8988T (cell line): Measurements from ENCODE around the gene BCKDHB.
A peak's percentile ranks its signal among the peaks of the same experiment; 100 is the strongest.

Experiments
- DNase-seq: peaks from one replicate; pipeline ENCODE4 v3.0.0; 2011

The BCKDHB gene

DNA sequence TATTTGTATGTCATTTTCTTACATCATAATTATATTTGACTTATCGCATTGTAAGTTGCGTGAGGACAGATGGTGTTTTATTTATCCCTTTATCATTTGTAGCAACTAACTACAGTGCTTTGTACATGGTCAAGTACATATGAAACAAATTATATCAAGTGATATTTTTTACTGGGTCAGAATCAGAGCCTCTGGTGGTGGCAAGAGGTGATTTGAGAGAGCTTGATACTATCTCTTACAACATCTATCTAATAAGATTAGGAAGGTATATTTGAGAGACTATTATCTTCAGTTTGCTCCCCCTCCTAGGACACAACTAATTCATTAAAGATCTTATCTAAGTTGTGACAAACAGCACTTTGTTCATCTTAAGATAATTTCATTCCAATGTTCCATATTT, 47.7 kb downstream of the BCKDHB start:
- no peak for DNase-seq

DNA sequence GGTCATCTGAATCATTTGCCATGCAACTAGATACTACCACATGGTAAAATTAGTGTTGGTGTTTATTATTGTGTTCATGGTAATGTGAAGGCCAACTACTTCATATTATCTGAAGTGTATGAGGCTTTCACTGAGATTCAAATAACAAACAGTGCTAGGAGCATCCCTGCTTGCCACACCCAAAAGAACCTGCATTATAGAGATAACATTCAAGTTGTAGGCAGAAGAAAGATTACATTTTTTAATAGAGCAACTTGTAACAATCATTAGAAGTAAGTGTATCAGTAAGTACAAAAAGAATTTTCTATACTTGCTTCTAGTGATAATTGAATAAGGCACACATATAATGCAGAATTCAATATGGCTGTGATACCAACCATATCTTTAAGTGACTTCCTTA, 49.8 kb downstream of the BCKDHB start:
- DNase-seq = no peak

DNA sequence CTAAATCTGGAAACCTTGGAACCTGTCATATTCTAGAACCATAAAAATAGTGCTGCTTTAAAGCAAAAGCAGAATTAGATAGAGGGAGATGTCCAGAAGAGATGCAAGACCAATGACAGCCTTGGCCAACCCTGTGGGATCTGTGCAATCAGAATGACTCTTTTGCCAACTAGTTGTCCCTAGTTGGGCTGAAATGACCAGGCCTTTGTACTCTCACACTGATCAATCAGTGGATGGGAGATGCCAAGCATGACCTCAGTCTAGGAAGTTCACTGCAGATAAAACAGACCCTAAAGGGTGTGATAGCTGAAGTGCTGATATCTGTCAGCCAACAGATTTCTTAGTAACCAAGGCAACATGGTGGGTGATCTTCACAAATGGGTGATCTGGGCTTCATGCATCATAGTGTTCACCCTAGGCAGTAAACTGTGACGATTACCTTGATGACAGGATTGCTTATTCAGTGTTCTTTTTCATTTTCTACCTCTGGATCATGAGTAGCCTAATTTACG, 52.1 kb downstream of the BCKDHB start:
- DNase-seq = no peak

DNA sequence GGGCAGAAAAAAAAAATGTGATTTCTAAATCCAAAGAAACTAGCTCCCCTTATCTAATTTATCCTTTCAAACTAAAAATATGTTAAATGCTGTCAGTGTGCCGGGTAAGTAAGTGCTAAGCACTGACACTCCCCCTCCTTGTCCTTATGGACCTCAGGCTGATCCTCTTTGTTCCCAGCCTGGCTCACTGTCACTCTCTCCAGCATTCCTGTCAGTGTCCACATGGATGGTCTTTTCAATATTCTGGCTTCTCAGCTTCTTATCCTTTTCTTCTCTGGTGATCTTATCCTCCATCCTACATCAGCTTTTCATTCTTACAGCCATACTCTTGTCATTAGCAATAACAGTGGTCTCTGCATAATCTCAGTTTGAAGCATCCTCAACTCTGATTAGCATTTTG, 55.0 kb downstream of the BCKDHB start:
- DNase-seq = no peak

DNA sequence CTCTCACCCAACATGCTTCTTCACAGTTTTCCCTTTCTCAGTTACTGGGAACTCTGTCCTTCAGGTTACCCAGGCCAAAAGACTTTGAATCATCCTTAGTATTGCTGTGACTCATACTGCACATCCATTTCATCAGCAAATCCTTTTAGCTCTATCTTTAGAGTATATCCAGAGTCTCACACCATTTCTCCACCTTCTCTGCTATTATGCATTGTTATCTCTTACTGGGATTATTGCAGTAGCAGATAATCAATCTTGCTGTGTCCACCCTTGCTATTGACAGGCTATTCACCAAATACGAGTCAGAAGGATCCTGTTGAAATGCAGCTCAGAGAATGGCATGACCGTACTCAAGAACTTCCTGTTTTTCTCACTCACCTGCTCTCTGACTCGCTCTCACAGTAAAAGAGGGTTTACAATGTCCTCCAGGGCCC, 57.3 kb downstream of the BCKDHB start:
- peak; percentile 21 for DNase-seq

DNA sequence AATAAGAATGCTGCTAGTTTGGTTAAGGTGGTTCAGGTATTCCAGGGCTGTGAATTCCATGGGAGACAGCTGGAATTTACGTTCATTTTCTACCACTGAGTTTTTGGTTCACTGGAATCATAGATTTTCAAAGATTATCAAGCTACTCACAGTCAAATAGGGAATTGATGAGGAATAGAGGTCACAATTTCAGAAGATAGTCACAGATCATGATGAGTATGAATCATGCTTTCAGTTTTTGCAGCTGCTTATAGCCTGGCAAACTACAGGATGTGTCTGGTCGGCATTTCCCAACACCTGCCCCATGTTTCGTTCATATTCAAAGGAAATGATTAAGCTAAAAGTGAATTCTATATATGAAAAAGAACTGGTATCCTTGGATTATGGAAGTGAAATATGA, 58.7 kb downstream of the BCKDHB start:
- DNase-seq = no peak

DNA sequence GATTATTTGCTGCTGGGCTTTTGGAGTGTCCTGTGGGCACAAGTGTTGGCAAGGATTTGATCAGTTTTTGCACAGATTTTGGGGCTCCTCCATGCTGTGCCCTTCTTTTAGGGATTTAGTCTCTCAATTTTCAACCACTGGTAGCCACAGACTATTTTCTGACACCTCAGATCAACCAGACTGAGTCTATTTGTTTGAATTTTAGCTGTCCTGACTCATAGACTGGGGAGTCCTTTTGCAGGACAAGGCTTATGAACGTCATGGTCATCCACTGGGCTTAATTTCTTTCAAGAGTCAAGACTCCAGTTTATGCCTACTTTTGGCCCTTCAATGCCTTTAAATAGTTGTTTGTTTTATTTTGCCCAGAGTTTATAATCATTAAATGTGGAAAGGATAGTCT, 59.3 kb downstream of the BCKDHB start:
- DNase-seq = no peak

DNA sequence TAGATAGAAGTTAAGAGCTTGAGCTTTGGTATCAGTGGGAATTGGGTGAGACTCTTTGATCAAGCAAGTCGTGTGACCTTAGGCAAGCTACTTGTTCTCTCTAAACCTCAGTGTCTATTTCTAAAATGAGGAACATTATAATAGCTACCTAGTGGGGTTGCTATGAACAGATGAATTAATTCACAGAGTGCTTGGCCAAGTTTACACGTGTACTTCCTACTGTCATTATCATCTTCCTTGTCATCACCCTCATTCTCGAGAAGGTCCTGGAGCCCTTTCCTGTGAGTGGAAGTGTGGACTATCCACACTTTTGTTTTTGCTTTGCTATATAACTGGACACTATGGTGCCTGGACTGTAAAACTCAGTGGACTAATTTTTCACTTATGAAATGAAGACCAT, 64.0 kb downstream of the BCKDHB start:
- DNase-seq = no peak

DNA sequence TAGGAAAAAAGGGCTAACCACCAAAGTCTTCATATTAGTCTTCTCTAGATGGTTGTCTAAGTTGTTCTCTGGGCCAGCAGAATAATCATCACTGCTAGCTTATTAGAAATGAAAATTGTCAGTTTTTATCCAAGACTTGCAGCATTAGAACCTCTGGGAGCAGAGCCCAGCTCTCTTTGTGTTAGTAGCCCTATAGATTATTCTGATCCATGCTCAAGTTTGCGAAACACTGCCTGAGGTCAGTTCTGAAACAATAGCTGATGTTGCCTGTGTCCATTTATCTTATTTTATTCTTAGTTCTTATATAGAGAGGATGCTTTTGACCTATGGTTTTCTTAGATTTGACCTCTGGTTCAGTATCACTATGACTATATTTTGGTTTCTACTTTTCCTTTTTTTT, 66.9 kb downstream of the BCKDHB start:
- DNase-seq = no peak

DNA sequence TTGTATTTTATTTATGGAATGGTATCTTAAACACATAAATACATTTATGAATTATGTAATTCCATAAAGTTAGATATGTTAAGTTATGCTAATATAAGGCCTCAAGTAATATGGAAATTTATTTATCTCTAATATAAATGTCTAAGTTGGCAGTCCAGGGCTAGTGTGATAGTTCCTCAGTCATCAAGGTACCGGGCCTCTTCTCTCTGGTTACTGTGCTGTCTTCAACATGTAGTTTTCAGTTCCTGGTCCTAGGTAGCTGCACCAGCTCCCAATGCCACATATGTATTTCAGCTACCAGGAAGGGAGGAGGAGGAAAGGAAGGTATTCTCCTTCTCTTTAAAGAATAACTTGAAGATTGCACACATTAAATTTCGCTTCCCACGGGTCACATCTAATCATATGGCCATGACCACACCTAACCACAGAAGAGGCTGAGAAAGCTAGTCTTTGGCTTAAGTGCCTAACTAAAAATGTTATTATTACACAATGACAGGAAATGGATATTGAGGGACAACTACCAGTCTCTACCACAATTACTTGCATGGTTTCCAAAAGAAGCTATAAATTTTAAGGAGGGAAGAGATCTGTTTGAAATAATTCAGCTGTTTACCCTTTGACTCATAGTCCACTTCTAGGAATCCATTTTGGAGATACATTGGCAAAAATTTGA, 68.6 kb downstream of the BCKDHB start:
- no peak for DNase-seq

DNA sequence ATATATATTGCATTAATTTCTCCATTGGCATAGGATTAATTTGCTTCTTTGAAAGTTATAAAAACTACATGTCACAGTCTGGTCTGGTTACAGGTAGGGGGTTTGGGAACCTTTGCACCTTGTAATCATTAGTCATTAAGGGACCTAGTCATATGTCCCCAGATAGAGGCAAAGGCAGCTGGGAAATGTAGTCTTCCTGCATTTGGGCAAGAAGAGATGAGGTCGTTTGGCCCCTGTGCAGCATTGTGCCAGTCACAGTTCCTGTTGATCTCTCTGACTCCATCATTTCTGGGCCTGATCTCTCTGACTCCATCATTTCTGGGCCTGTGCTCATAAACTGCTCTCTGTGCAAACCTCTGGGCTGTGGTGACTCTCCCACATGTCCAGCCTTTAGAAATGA, 73.2 kb downstream of the BCKDHB start:
- DNase-seq = no peak

DNA sequence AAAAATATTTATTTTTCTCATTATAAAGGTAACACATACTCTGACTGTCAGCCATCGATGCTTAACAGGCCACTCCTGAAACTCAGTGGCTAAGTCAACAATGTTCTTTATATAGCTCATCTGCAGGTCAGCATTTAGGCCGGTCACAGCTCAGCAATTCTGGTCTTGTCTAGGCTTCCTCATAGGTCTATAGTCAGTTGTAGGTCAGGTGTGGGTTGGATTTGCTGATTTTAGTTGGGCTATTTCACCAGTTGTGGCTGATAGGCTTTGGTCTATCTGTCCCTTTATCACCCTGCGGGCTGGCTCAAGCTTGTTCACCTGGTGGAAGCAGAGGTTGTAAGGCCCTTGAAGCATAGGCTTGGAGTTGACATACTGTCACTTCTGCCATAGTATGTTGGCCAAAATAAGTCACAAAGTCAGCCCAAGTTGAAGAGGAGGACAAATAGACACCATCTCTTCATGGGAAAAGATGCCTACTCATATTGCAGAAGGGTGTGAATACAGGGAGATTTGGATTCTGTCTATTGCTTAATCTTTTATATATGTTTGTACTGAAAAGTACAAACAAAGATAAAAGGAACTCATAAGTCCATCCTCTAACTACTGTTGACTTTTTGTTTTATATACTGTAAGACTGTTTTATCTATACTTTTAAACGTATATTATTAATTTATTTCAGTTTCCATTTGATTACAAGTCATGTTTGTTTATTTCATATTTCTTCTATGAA, 75.0 kb downstream of the BCKDHB start:
- DNase-seq = no peak

DNA sequence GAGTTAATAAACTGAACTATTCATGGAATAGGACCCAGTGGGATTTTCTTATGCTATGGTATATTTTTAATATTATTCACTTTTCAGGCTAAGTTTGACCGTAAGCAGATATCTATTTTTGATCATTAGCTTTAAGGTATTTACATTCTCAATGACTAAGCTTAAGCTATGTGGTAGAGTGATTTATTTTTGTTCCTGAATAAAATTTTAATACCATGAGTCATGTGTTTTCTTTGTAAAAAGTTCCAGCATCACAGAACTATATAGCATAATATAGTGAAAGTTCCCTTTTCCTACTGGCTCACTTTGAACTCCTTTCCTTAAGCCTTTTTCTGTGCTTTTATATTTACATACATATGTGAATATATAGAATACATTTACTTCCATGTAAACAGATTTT, 75.8 kb downstream of the BCKDHB start:
- DNase-seq = no peak

DNA sequence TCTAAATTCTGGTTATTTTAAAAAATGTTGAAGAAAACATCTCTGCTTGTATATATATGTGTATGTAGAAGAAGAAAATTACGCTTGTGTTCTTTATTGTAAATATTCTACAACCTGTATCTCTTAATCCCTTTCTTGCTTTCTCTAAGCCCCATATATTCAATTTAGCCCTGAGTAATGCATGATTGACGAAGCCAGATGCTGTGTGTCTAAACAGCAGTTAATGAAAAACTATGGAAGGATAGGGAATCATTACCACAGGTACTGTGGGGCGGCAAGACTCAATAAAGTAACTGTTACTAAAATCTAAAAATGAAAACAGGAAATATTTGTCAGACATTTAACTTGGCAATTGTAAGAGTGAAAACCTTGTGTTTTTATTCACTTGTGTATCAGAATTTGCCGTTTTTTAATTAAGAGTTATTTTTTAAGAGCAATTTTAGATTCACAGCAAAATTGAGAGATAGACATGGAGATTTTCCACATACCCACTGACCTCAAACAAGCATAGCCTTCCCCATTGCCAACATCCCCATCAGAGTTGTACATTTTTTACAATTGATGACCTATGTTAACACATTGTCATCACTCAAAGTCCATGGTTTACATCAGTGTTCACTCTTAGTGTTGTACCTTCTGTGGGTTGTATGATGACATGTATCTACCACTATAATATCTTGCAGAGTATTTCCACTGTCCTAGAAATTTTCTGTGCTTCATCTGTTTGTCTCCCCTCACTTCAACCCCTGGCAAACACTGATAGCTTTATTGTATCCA, 76.7 kb downstream of the BCKDHB start:
- DNase-seq = no peak

DNA sequence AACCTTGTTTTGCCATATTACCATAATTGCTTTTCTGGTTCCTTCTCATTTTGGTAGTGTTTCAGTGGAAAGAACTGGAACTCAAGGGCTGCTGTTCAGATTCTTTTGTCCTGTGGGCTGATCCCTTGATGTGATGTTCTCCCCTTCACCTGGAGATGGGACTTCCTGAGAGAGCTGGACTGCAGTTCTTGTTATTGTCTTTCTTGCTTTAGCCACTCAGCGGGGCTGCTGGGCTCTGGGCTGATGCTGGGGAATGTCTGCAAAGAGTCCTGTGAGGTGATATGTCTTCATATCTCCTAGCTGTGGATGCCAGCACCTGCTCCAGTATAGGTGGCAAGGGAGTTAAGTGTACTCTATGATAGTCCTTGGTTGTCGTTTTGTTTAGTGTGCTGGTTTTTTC, 79.0 kb downstream of the BCKDHB start:
- no peak for DNase-seq

DNA sequence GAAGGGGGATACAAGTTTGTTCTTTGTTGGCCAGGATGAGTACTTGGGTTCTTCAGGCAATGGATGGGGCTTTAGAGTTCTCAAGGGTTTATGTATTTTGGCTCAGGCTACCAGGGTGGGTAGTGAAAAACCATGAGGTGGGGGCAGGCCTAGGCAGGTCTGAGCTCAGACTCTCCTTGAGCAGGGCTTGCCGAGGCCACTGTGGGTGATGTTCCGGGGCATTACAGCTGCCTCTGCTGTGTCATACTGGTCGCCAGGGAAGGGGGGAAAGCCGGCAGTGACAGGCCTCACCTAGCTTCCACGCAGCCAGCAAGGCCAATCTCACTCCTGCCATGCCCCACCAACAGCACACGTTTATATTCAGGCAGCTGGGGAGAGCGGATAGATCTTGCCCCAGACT, 79.6 kb downstream of the BCKDHB start:
- no peak for DNase-seq

DNA sequence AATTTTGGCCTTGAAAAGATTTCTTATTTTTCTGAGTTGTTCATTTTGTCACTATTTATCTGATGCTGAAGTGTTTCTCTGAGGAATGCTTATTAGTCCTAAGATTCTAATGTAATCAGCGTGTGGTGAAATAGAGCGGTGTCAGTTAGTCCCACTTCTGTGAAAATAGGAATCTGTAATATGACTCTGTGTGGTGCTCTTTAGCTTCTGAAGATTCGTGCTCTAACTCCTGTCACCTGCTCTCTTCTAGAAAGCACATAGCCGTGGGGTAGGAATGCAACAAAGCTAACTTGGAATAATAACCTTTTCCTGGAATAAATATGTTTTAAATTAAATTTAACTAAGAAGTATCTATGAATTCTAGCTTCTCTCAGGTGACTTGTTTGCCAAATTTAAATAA, 90.4 kb downstream of the BCKDHB start:
- DNase-seq = no peak

DNA sequence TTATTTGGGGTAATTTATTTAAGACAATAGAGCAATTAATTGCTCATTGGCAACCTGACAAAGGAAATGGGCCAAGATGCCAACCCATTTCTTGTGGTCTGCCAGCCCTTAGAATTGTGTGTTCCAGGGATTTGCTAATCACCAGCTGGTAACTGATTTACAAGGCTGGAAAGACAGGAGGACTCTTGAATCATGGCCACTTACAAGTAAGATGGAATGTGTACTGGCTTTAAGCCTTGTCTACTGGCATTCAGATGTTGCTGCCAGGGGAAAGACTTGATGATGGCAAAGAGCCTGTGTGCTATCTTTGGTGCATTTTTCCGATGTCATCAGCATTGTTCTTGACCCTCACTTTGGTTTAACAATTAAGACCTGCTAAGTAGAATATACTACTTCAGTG, 91.0 kb downstream of the BCKDHB start:
- no peak for DNase-seq

DNA sequence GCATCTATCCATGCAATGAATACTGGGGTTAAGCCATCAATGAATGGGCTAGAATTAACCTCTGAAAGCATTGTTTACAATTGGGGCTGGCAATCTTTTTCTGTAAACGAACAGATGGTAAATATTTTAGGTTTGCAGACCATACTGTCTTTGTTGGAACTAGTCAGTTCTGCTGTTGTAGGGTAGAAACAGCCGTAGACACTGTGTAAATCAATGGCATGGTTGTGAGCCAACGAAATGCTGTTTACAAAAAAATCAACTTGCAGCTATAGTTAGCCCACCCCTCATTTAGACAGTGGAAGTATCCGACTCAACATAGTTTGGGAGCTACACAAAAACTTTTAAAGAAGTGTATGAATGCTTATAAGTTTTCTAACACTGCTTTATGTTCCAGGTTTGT, 91.5 kb downstream of the BCKDHB start:
- DNase-seq = no peak

DNA sequence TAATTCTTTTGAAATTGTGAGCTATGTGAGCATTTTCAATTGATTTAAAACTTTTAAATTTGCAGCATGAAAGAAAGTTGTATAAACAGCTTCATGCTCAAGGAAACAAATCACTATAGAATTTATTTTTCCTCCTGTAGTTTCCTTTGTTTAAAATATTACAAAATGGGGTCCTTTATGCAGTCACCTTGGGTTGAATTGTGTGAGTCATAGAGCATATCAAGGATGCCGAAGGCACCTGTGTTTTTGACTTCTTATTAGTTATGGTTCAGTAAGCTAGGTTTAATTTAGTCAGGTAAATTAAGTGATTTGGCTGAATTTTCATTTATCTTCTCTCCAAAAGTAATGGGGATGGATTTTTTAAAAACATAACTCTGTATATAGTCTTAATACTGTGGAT, 96.8 kb downstream of the BCKDHB start:
- no peak for DNase-seq

DNA sequence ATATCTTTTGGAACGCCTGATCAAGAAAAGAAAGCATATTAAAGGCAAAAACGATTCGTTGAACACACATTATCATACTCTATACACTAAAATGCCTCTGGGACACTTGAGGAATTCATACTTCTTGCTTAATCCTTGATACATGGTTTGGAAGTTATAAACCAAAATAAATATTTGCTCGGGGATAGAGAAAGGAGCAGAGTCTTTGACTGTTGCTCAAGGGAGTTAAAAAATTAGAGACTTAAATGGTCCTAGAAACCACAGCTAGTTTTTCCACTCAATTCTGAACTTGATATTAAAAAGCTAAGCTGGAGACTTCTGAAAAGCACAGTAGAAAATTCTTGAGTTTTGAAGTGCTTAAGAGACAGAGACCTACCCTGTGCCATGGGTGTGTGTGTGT, 98.9 kb downstream of the BCKDHB start:
- DNase-seq = no peak

DNA sequence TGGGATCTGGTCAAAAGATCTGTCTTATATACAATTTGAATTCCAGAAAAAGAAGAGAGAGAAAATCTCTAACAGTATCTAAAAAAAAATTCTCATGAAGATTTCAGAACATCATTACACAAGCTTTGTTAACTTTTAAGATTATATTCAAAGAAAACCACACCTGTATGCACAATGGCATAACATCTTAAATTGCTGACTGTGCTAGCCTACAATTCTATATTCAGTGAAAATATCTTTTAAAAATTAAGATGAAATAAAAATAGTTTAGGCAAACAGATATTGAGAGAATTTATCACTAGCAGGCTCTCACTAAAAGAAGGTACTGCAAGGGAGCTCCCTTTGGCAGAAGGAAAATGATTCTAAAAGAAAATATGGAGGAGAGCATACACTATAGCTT, 100.3 kb downstream of the BCKDHB start:
- DNase-seq = no peak

DNA sequence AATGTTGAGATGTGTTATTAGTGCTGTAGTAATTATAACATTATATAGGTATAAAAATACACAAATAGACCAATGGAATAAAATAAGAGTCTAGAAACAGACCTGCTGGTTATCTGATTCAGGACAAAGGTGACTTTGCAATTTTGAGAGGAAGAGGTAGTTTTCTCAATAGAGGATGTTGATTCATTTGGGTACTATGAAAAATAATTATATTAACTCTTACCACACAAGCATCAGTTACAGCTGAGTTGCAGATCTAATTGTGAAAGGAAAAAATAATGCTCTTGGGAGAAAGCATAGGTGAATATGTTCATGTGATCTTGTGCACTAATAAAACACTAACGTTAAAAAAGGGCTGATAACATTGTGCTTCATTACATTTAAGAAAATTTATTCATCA, 103.0 kb downstream of the BCKDHB start:
- DNase-seq = no peak

DNA sequence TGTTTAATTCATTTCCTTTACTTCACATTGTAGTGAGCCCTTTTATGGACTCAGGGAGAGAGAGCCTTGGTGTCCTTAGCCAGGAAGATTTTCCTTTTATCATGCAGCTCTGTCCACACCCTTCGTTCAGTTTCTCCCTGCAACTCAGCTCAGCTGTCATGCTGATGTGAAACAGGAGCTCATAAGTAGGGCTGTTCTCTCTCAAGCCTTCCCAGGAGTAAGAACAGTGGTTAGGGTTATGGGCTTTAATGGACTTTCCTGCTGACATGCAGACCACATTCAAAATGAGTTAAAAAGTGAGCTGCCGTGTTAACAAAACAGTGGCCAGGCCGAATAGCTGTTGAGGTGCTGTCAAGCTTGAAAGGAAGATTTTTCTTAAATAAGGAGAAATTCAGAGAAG, 104.1 kb downstream of the BCKDHB start:
- DNase-seq = no peak
